Stimulated activated CD4-positive, alpha-beta T cell treated with anti-CD3 and anti-CD28 coated beads, Interleukin-4, amount 100 ng/mL, for 4 hours (primary cell): ENCODE measurements around the gene GPR26.

Experiments used
- DNase-seq, 2 experiments: peaks; one replicate each; pipeline ENCODE4 v3.0.0-alpha.2; 2020

The GPR26 gene

GRCh38 chr10:123648595-123648994, 17.6 kb upstream of the GPR26 start:
- no peak for DNase-seq

- no peak for DNase-seq
Measured at GRCh38 chr10:123649676-123650075, 16.5 kb upstream of the GPR26 start.

- no peak for DNase-seq
Measured at GRCh38 chr10:123651421-123652047, 14.6 kb upstream of the GPR26 start.

- no peak for DNase-seq
Measured at GRCh38 chr10:123655751-123656150, 10.4 kb upstream of the GPR26 start.

GRCh38 chr10:123663522-123663921, 2.6 kb upstream of the GPR26 start:
- no peak for DNase-seq

GRCh38 chr10:123665491-123666286, 466 bp upstream of the GPR26 start:
- no peak for DNase-seq

GRCh38 chr10:123669886-123670285, 3.7 kb downstream of the GPR26 start:
- no peak for DNase-seq

GRCh38 chr10:123673198-123673597, 7.0 kb downstream of the GPR26 start:
- DNase-seq, result no peak

- DNase-seq, result no peak
Measured at GRCh38 chr10:123674741-123675140, 8.6 kb downstream of the GPR26 start.

GRCh38 chr10:123675811-123676210, 9.7 kb downstream of the GPR26 start:
- no peak for DNase-seq

- no peak for DNase-seq
Measured at GRCh38 chr10:123677556-123677955, 11.4 kb downstream of the GPR26 start.

- DNase-seq, result no peak
Measured at GRCh38 chr10:123678376-123678775, 12.2 kb downstream of the GPR26 start.

- DNase-seq, result no peak
Measured at GRCh38 chr10:123681285-123681684, 15.1 kb downstream of the GPR26 start.

- no peak for DNase-seq
Measured at GRCh38 chr10:123682477-123682876, 16.3 kb downstream of the GPR26 start.

GRCh38 chr10:123683459-123683858, 17.3 kb downstream of the GPR26 start:
- DNase-seq, result no peak

- no peak for DNase-seq
Measured at GRCh38 chr10:123683865-123684264, 17.7 kb downstream of the GPR26 start.

GRCh38 chr10:123685260-123685659, 19.1 kb downstream of the GPR26 start:
- DNase-seq, result no peak

GRCh38 chr10:123687758-123688157, 21.6 kb downstream of the GPR26 start:
- DNase-seq, result no peak

GRCh38 chr10:123689880-123690279, 23.7 kb downstream of the GPR26 start:
- DNase-seq, result no peak

GRCh38 chr10:123703195-123703790, 37.1 kb downstream of the GPR26 start:
- DNase-seq, result no peak

GRCh38 chr10:123704076-123704475, 37.9 kb downstream of the GPR26 start:
- DNase-seq, result no peak

- DNase-seq, result no peak
Measured at GRCh38 chr10:123704812-123705211, 38.7 kb downstream of the GPR26 start.

- no peak for DNase-seq
Measured at GRCh38 chr10:123706236-123706635, 40.1 kb downstream of the GPR26 start.

- no peak for DNase-seq
Measured at GRCh38 chr10:123715546-123715945, 49.4 kb downstream of the GPR26 start.
